DOHH2 (cell line): ENCODE results near the gene SPSB1.

Experiments
- H3F3A ChIP-seq: fragments of 200-600 bp; sonication (generic), shearing (Covaris generic); 2 replicates; pipeline ENCODE4 v1.6.0; 2016; ENCODE audit warnings: antibody characterized with exemption, mild to moderate bottlenecking; ENCODE audit not compliant: control insufficient read depth, insufficient read depth
- H3K27ac ChIP-seq: fragments of 200-600 bp; sonication (generic); 2 replicates; pipeline ENCODE4 v1.5.1; 2014; ENCODE audit warnings: low read depth, mild to moderate bottlenecking, low read length, moderate library complexity
- H3K27me3 ChIP-seq: fragments of 200-600 bp; sonication (generic); 2 replicates; pipeline ENCODE4 v1.6.1; 2014; ENCODE audit warnings: mild to moderate bottlenecking, low read length, mixed read lengths; ENCODE audit not compliant: control insufficient read depth
- H3K36me3 ChIP-seq: fragments of 200-600 bp; sonication (generic); 2 replicates; pipeline ENCODE4 v1.6.1; 2014; ENCODE audit warnings: mild to moderate bottlenecking, low read length, moderate library complexity, mixed read lengths; ENCODE audit not compliant: control insufficient read depth
- H3K4me1 ChIP-seq: fragments of 200-600 bp; sonication (generic); 2 replicates; pipeline ENCODE4 v1.6.1; 2014; ENCODE audit warnings: mild to moderate bottlenecking, low read length, mixed read lengths; ENCODE audit not compliant: control insufficient read depth
- H3K4me2 ChIP-seq: fragments of 200-600 bp; sonication (generic); 2 replicates; pipeline ENCODE4 v1.6.0; 2014; ENCODE audit warnings: mild to moderate bottlenecking, low read length, moderate library complexity
- H3K4me3 ChIP-seq: fragments of 200-600 bp; sonication (generic); 2 replicates; pipeline ENCODE4 v1.5.1; 2014; ENCODE audit warnings: mild to moderate bottlenecking, low read length, mixed read lengths
- H3K79me2 ChIP-seq: fragments of 200-600 bp; sonication (generic); 2 replicates; pipeline ENCODE4 v1.6.1; 2014; ENCODE audit warnings: mild to moderate bottlenecking, low read length, mixed read lengths; ENCODE audit not compliant: control insufficient read depth
- H3K9me2 ChIP-seq: fragments of 200-600 bp; sonication (generic); replicated peaks from 2 replicates; pipeline ENCODE4 v1.6.1; 2014; ENCODE audit warnings: mild to moderate bottlenecking, low read length, mixed read lengths; ENCODE audit not compliant: control insufficient read depth
- H3K9me3 ChIP-seq: fragments of 200-600 bp; sonication (generic); 2 replicates; pipeline ENCODE4 v1.6.1; 2014; ENCODE audit warnings: antibody characterized with exemption, low read length, mixed read lengths; ENCODE audit not compliant: control insufficient read depth, insufficient read depth
- H4K20me1 ChIP-seq: fragments of 200-600 bp; sonication (generic); 2 replicates; pipeline ENCODE4 v1.6.0; 2014; ENCODE audit warnings: low read depth, mild to moderate bottlenecking, antibody characterized with exemption, low read length, moderate library complexity; ENCODE audit not compliant: control insufficient read depth, insufficient read depth
- CTCF ChIP-seq: fragments of 200-600 bp; sonication (generic); IDR thresholded peaks from one replicate; pipeline ENCODE4 v1.5.1; 2014; ENCODE audit warnings: antibody characterized with exemption, mild to moderate bottlenecking, low read depth, low read length; ENCODE audit not compliant: poor library complexity, severe bottlenecking
- EZH2phosphoT487 ChIP-seq: fragments of 200-600 bp; sonication (generic); IDR thresholded peaks from 2 replicates; pipeline ENCODE4 v1.6.1; 2017; ENCODE audit warnings: borderline replicate concordance, mild to moderate bottlenecking, antibody characterized with exemption, low read length, moderate library complexity, mixed read lengths

Gene SPSB1

GRCh38 chr1:9305216-9305615 lies 12.5 kb downstream of the SPSB1 start:
- Histone ChIP-seq H3K79me2 (peaks cover 79% of the 10 kb centered on the region), H3K4me1 (peaks cover 18% of the 10 kb centered on the region), H3K27ac (no peak overlapping the region), H3F3A (no peaks in the 10 kb centered on the region), H3K4me2 (no peak overlapping the region), H4K20me1 (peaks cover 14% of the 10 kb centered on the region), H3K4me3 (no peak overlapping the region), H3K36me3 (no peaks in the 10 kb centered on the region), H3K9me3 (no peaks in the 10 kb centered on the region), H3K27me3 (no peaks in the 10 kb centered on the region), H3K9me2 (no peaks in the 10 kb centered on the region)
- no peak for TF ChIP-seq EZH2phosphoT487
- TF ChIP-seq CTCF = no peak

- TF ChIP-seq CTCF (no peak), EZH2phosphoT487 (no peak)
- no peaks in the 10 kb centered on the region for H3K27me3 ChIP-seq
- no peak overlapping the region for H3K27ac ChIP-seq
- no peak overlapping the region for H3K4me2 ChIP-seq
- H3K79me2 ChIP-seq = peaks cover 71% of the 10 kb centered on the region
- H3K9me3 ChIP-seq = no peaks in the 10 kb centered on the region
- peaks cover 18% of the 10 kb centered on the region for H3K4me1 ChIP-seq
- no peaks in the 10 kb centered on the region for H3K9me2 ChIP-seq
- H3K36me3 ChIP-seq = no peaks in the 10 kb centered on the region
- no peaks in the 10 kb centered on the region for H3F3A ChIP-seq
- H4K20me1 ChIP-seq = peaks cover 14% of the 10 kb centered on the region
- no peak overlapping the region for H3K4me3 ChIP-seq
Measured at GRCh38 chr1:9306006-9306405, 13.3 kb downstream of the SPSB1 start.

- Histone ChIP-seq H3K27ac (no peak overlapping the region), H3K79me2 (peaks cover 65% of the 10 kb centered on the region), H3K9me2 (no peaks in the 10 kb centered on the region), H3K4me3 (no peak overlapping the region), H4K20me1 (peaks cover 14% of the 10 kb centered on the region), H3K4me1 (peaks cover 15% of the 10 kb centered on the region), H3K9me3 (no peaks in the 10 kb centered on the region), H3F3A (no peaks in the 10 kb centered on the region), H3K4me2 (no peak overlapping the region), H3K36me3 (no peaks in the 10 kb centered on the region), H3K27me3 (no peaks in the 10 kb centered on the region)
- no peak for TF ChIP-seq CTCF
- TF ChIP-seq EZH2phosphoT487 = no peak
Measured at GRCh38 chr1:9307303-9307702, 14.6 kb downstream of the SPSB1 start.

GRCh38 chr1:9308236-9308785 lies 15.6 kb downstream of the SPSB1 start:
- no peak overlapping the region for H3K4me2 ChIP-seq
- peaks cover 55% of the 10 kb centered on the region for H3K79me2 ChIP-seq
- no peak overlapping the region for H3K4me3 ChIP-seq

More at GRCh38 chr1:9308236-9308785, 15.6 kb downstream of the SPSB1 start:
- H3F3A ChIP-seq = no peaks in the 10 kb centered on the region
- TF ChIP-seq CTCF = no peak
- no peak for TF ChIP-seq EZH2phosphoT487
- H3K27ac ChIP-seq = no peak overlapping the region
- H3K9me2 ChIP-seq = no peaks in the 10 kb centered on the region
- no peaks in the 10 kb centered on the region for H3K36me3 ChIP-seq
- peaks cover 5% of the 10 kb centered on the region for H3K4me1 ChIP-seq
- H3K9me3 ChIP-seq = no peaks in the 10 kb centered on the region
- H4K20me1 ChIP-seq = peaks cover 11% of the 10 kb centered on the region; the same call in 1 of the 2 replicates
- H3K27me3 ChIP-seq = no peaks in the 10 kb centered on the region
